Measurements from ENCODE around the gene EEA1. TPM values are rescaled to one million over a fixed set of nuclear protein-coding genes. Genes with fewer than 3 reads are reported as not detected.

The EEA1 gene
- total RNA-seq, 1 donor from 2014 or later = 17.5 TPM

- Mint-ChIP-seq H3K27me3 (ENCODE audit: insufficient read depth) (peaks cover 4% of the 10 kb centered on the region), H3K4me1 (ENCODE audit: low read depth) (no peaks in the 10 kb centered on the region), H3K27ac (no peak overlapping the region), H3K4me3 (no peak overlapping the region), H3K36me3 (ENCODE audit: low read depth) (no peaks in the 10 kb centered on the region), H3K9me3 (peaks cover 5% of the 10 kb centered on the region)
- intact Hi-C loops (cut with micrococcal nuclease) = no loop called here
- DNase-seq (ENCODE audit: low spot score) = no peak
Measured at GRCh38 chr12:92951006-92951405, 21.9 kb upstream of the EEA1 start.

- no peak for DNase-seq (ENCODE audit: low spot score)
- Mint-ChIP-seq H3K4me1 (ENCODE audit: low read depth) (no peaks in the 10 kb centered on the region), H3K4me3 (no peak overlapping the region), H3K27me3 (ENCODE audit: insufficient read depth) (peaks cover 6% of the 10 kb centered on the region), H3K9me3 (peaks cover 5% of the 10 kb centered on the region), H3K27ac (no peak overlapping the region), H3K36me3 (ENCODE audit: low read depth) (no peaks in the 10 kb centered on the region)
- intact Hi-C loops (cut with micrococcal nuclease) = no loop called here
Measured at GRCh38 chr12:92950011-92950410, 20.9 kb upstream of the EEA1 start.

- no peak overlapping the region for H3K4me3 Mint-ChIP-seq
- no peak for DNase-seq (ENCODE audit: low spot score)
- no peaks in the 10 kb centered on the region for H3K4me1 Mint-ChIP-seq (ENCODE audit: low read depth)
- intact Hi-C loops (cut with micrococcal nuclease) = no loop called here
- peaks cover 5% of the 10 kb centered on the region for H3K9me3 Mint-ChIP-seq
- H3K36me3 Mint-ChIP-seq (ENCODE audit: low read depth) = no peaks in the 10 kb centered on the region
- H3K27ac Mint-ChIP-seq = no peak overlapping the region
- peaks cover 6% of the 10 kb centered on the region for H3K27me3 Mint-ChIP-seq (ENCODE audit: insufficient read depth)
Measured at GRCh38 chr12:92949466-92949865, 20.4 kb upstream of the EEA1 start.

GRCh38 chr12:92947589-92948215 lies 18.6 kb upstream of the EEA1 start:
- DNase-seq (ENCODE audit: low spot score) = no peak
- Mint-ChIP-seq H3K27me3 (ENCODE audit: insufficient read depth) (peaks cover 6% of the 10 kb centered on the region), H3K4me1 (ENCODE audit: low read depth) (no peaks in the 10 kb centered on the region), H3K9me3 (no peaks in the 10 kb centered on the region), H3K27ac (no peak overlapping the region), H3K36me3 (ENCODE audit: low read depth) (no peaks in the 10 kb centered on the region), H3K4me3 (no peak overlapping the region)
- intact Hi-C loops (cut with micrococcal nuclease) = no loop called here

GRCh38 chr12:92945659-92946220 lies 16.6 kb upstream of the EEA1 start:
- Mint-ChIP-seq H3K9me3 (no peaks in the 10 kb centered on the region), H3K36me3 (ENCODE audit: low read depth) (no peaks in the 10 kb centered on the region), H3K27me3 (ENCODE audit: insufficient read depth) (peaks cover 8% of the 10 kb centered on the region), H3K4me1 (ENCODE audit: low read depth) (no peaks in the 10 kb centered on the region), H3K27ac (no peak overlapping the region), H3K4me3 (no peak overlapping the region)
- no peak for DNase-seq (ENCODE audit: low spot score)
- intact Hi-C loops (cut with micrococcal nuclease) = no loop called here

- Mint-ChIP-seq H3K4me3 (no peak overlapping the region), H3K36me3 (ENCODE audit: low read depth) (no peaks in the 10 kb centered on the region), H3K27ac (no peak overlapping the region), H3K4me1 (ENCODE audit: low read depth) (no peaks in the 10 kb centered on the region), H3K27me3 (ENCODE audit: insufficient read depth) (peaks cover 8% of the 10 kb centered on the region), H3K9me3 (no peaks in the 10 kb centered on the region)
- intact Hi-C loops (cut with micrococcal nuclease) = no loop called here
- no peak for DNase-seq (ENCODE audit: low spot score)
Measured at GRCh38 chr12:92943482-92944250, 14.6 kb upstream of the EEA1 start.

GRCh38 chr12:92942905-92943304 lies 13.8 kb upstream of the EEA1 start:
- H3K4me3 Mint-ChIP-seq = no peak overlapping the region
- intact Hi-C loops (cut with micrococcal nuclease) = no loop called here

GRCh38 chr12:92939116-92939515 lies 10.0 kb upstream of the EEA1 start:
- peaks cover 2% of the 10 kb centered on the region for H3K27me3 Mint-ChIP-seq (ENCODE audit: insufficient read depth)
- no peak overlapping the region for H3K4me3 Mint-ChIP-seq
- no peak for DNase-seq (ENCODE audit: low spot score)
- intact Hi-C loops (cut with micrococcal nuclease) = no loop called here
- no peaks in the 10 kb centered on the region for H3K4me1 Mint-ChIP-seq (ENCODE audit: low read depth)
- no peaks in the 10 kb centered on the region for H3K36me3 Mint-ChIP-seq (ENCODE audit: low read depth)
- no peak overlapping the region for H3K27ac Mint-ChIP-seq
- no peaks in the 10 kb centered on the region for H3K9me3 Mint-ChIP-seq

More at GRCh38 chr12:92942905-92943304, 13.8 kb upstream of the EEA1 start:
- no peaks in the 10 kb centered on the region for H3K36me3 Mint-ChIP-seq (ENCODE audit: low read depth)
- H3K4me1 Mint-ChIP-seq (ENCODE audit: low read depth) = no peaks in the 10 kb centered on the region
- no peak overlapping the region for H3K27ac Mint-ChIP-seq
- H3K9me3 Mint-ChIP-seq = no peaks in the 10 kb centered on the region
- no peak for DNase-seq (ENCODE audit: low spot score)
- peaks cover 6% of the 10 kb centered on the region for H3K27me3 Mint-ChIP-seq (ENCODE audit: insufficient read depth)

GRCh38 chr12:92938638-92939037 lies 9.5 kb upstream of the EEA1 start:
- no peak overlapping the region for H3K4me3 Mint-ChIP-seq
- H3K9me3 Mint-ChIP-seq = no peaks in the 10 kb centered on the region
- H3K4me1 Mint-ChIP-seq (ENCODE audit: low read depth) = no peaks in the 10 kb centered on the region
- peaks cover 2% of the 10 kb centered on the region for H3K27me3 Mint-ChIP-seq (ENCODE audit: insufficient read depth)
- no peaks in the 10 kb centered on the region for H3K36me3 Mint-ChIP-seq (ENCODE audit: low read depth)
- no peak overlapping the region for H3K27ac Mint-ChIP-seq
- intact Hi-C loops (cut with micrococcal nuclease) = no loop called here
- no peak for DNase-seq (ENCODE audit: low spot score)

- H3K4me1 Mint-ChIP-seq (ENCODE audit: low read depth) = no peaks in the 10 kb centered on the region
- H3K9me3 Mint-ChIP-seq = no peaks in the 10 kb centered on the region
- H3K4me3 Mint-ChIP-seq = no peak overlapping the region
- no peak overlapping the region for H3K27ac Mint-ChIP-seq
- intact Hi-C loops (cut with micrococcal nuclease) = no loop called here
- H3K27me3 Mint-ChIP-seq (ENCODE audit: insufficient read depth) = peaks cover 2% of the 10 kb centered on the region
- no peak for DNase-seq (ENCODE audit: low spot score)
- no peaks in the 10 kb centered on the region for H3K36me3 Mint-ChIP-seq (ENCODE audit: low read depth)
Measured at GRCh38 chr12:92938018-92938417, 8.9 kb upstream of the EEA1 start.

GRCh38 chr12:92933606-92934005 lies 4.5 kb upstream of the EEA1 start:
- peaks cover 3% of the 10 kb centered on the region for H3K27me3 Mint-ChIP-seq (ENCODE audit: insufficient read depth)
- DNase-seq (ENCODE audit: low spot score) = no peak
- no peak overlapping the region for H3K4me3 Mint-ChIP-seq
- no peak overlapping the region for H3K27ac Mint-ChIP-seq
- intact Hi-C loops (cut with micrococcal nuclease) = no loop called here
- no peaks in the 10 kb centered on the region for H3K36me3 Mint-ChIP-seq (ENCODE audit: low read depth)
- peaks cover 7% of the 10 kb centered on the region for H3K4me1 Mint-ChIP-seq (ENCODE audit: low read depth)
- no peaks in the 10 kb centered on the region for H3K9me3 Mint-ChIP-seq

- Mint-ChIP-seq H3K27ac (peak overlapping the region; percentile 94), H3K27me3 (ENCODE audit: insufficient read depth) (peaks cover 8% of the 10 kb centered on the region)
Measured at GRCh38 chr12:92930421-92930820, 1.3 kb upstream of the EEA1 start.

GRCh38 chr12:92929983-92930382 lies 888 bp upstream of the EEA1 start:
- no peak for DNase-seq (ENCODE audit: low spot score)
- peaks cover 31% of the 10 kb centered on the region for H3K4me1 Mint-ChIP-seq (ENCODE audit: low read depth)
- peaks cover 12% of the 10 kb centered on the region for H3K27me3 Mint-ChIP-seq (ENCODE audit: insufficient read depth)
- H3K4me3 Mint-ChIP-seq = peak overlapping the region; percentile 89
- intact Hi-C loops (cut with micrococcal nuclease) = loop anchor here (1.0 to 10.0 kb wide), 15 partner anchors 103 to 1715 kb away; partner anchors contain the start of genes BTG1, CRADD and SOCS2
- H3K36me3 Mint-ChIP-seq (ENCODE audit: low read depth) = peaks cover 3% of the 10 kb centered on the region
- no peaks in the 10 kb centered on the region for H3K9me3 Mint-ChIP-seq
- H3K27ac Mint-ChIP-seq = peak overlapping the region; percentile 94

More at GRCh38 chr12:92930421-92930820, 1.3 kb upstream of the EEA1 start:
- DNase-seq (ENCODE audit: low spot score) = no peak
- intact Hi-C loops (cut with micrococcal nuclease) = no loop called here
- no peak overlapping the region for H3K4me3 Mint-ChIP-seq
- H3K9me3 Mint-ChIP-seq = no peaks in the 10 kb centered on the region
- H3K4me1 Mint-ChIP-seq (ENCODE audit: low read depth) = peaks cover 31% of the 10 kb centered on the region
- H3K36me3 Mint-ChIP-seq (ENCODE audit: low read depth) = peaks cover 3% of the 10 kb centered on the region
